ENCODE results near the gene ATXN7L1.

DNA sequence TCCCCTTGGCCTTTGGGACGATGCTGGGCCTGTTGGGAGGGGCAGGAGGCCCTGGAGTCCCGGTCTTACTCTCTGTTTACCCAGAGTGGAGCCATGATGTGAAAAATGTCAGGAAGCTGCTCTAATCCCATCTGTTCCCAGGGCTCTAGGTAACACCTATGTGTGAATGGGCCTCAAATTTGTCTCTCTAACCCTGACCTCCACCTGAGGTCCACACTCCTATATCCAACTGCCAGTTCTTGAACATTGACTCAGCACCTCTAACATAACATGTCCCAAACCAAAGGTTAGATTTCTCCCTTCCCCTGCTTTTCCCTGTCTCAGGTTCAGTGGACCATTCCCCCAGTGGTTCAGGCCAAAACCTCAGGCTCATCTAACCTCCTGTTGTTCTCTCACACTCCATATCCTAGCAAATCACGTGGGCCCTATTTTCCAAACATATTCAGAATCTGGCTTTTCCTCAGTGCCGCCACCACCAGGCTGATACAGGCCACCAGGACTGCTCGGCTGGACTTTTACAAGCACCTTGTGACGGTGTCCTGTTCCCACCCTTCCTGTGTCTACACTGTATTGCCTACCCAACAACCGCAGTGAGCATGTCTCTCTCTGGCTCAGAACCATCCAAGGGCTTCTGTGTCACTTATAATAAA, 130.6 kb downstream of the ATXN7L1 start:
- TF ChIP-seq POLR2A (IDR thresholded peaks at IDR 0.05; ENCODE audit: low read depth, low read length) (no peak), CTCF (conservative IDR thresholded peaks at IDR 0.05; ENCODE audit: low read depth, low read length) (no peak), MAZ (IDR thresholded peaks at IDR 0.05; ENCODE audit: borderline replicate concordance, low read depth, low read length) (no peak), RCOR1 (IDR thresholded peaks at IDR 0.05; ENCODE audit: insufficient replicate concordance, low read length) (no peak), RAD21 (IDR thresholded peaks at IDR 0.05; ENCODE audit: low read length) (no peak)

Data from IMR-90 (cell line).